HCT116 (cell line): Measurements from ENCODE around the gene GLRX3. TPM values are rescaled to one million over a fixed set of nuclear protein-coding genes. Genes with fewer than 3 reads are reported as not detected.

ENCODE experiments used
- ATAC-seq: fragments of 200-7000 bp; cut with Tn5 transposase; 2 replicates; pipeline ENCODE4 v1.9.1; 2020; ENCODE audit warnings: mild to moderate bottlenecking, moderate library complexity
- BruUV-seq: library from RNA; stranded (reverse); fragments of 400-500 nt; replicated peaks from 2 replicates; lab custom pipeline; 2021; lab: Mats Ljungman, UMichigan
- CTCF ChIA-PET: fragments of 300-600 bp; sonication (Branson Sonifier 250); formaldehyde crosslinking; loops from one replicate; lab custom pipeline; 2021; ENCODE audit warnings: antibody characterized with exemption; lab: Charles Lee
- POLR2A ChIA-PET: fragments of 300-600, 350-600 bp; sonication (Branson Sonifier 250); formaldehyde crosslinking; loops from one replicate; lab custom pipeline; 2021; ENCODE audit warnings: antibody characterized with exemption; lab: Charles Lee
- RAD21 ChIA-PET, 2 experiments: fragments of 300-600 bp; sonication (Branson Sonifier 250); formaldehyde crosslinking; loops; one replicate each; lab custom pipeline; 2023; ENCODE audit warnings: low total read pairs in 2 of 2; ENCODE audit not compliant: uncharacterized antibody in 2 of 2, unreplicated experiment in 2 of 2, low non-redundant PET in 1 of 2; lab: Charles Lee
- DNase-seq: peaks from one replicate; pipeline ENCODE4 v3.0.0-alpha.2; 2010; ENCODE audit warnings: low read depth, low spot score
- H2AFZ ChIP-seq: fragments of 200-600 bp; shearing (Covaris generic), sonication (generic); 2 replicates; pipeline ENCODE4 v1.6.1; 2017; ENCODE audit warnings: low read depth, mixed run types, mixed read lengths, antibody characterized with exemption, low read length; ENCODE audit not compliant: poor library complexity, severe bottlenecking
- H3K27ac ChIP-seq: 2 replicates; pipeline ENCODE4 v1.5.1; 2012; ENCODE audit warnings: low read depth, low read length
- H3K27me3 ChIP-seq: fragments of 200-600 bp; sonication (generic); 2 replicates; pipeline ENCODE4 v1.6.1; 2016; ENCODE audit warnings: mixed run types, low read length, mixed read lengths; ENCODE audit not compliant: insufficient read depth
- H3K36me3 ChIP-seq, 2 experiments: fragments of 200-500 bp in 1 of 2; fragments of 200-600 bp in 1 of 2; sonication (Bioruptor generic) in 1 of 2; sonication (generic) in 1 of 2; 2 replicates each; pipeline versions ENCODE4 v1.5.1 to v1.6.1; 2014 to 2016; ENCODE audit warnings: low read length in 2 of 2, inconsistent platforms in 1 of 2, mixed read lengths in 1 of 2, mixed run types in 1 of 2; ENCODE audit not compliant: insufficient read depth in 2 of 2, control insufficient read depth in 1 of 2
- H3K4me1 ChIP-seq, 2 experiments: fragments of 200-600 bp in 1 of 2; sonication (generic) in 1 of 2; 2 replicates each; pipeline versions ENCODE4 v1.5.1 to v1.6.1; 2012 to 2017; ENCODE audit warnings: low read length in 2 of 2, inconsistent platforms in 1 of 2, mild to moderate bottlenecking in 1 of 2, mixed read lengths in 1 of 2, mixed run types in 1 of 2, moderate library complexity in 1 of 2; ENCODE audit not compliant: insufficient read depth in 2 of 2, control insufficient read depth in 1 of 2
- H3K4me2 ChIP-seq: fragments of 200-600 bp; sonication (generic); 2 replicates; pipeline ENCODE4 v1.6.1; 2017; ENCODE audit warnings: mixed run types, low read length, mixed read lengths
- H3K4me3 ChIP-seq, 2 experiments: fragments of 200-600 bp in 1 of 2; sonication (generic) in 1 of 2; replicated peaks in 1 of 2; 2 replicates each; pipeline ENCODE4 v1.5.1; 2011 to 2016; ENCODE audit warnings: low read length in 2 of 2, control low read depth in 1 of 2, low read depth in 1 of 2, mild to moderate bottlenecking in 1 of 2, mixed read lengths in 1 of 2, mixed run types in 1 of 2
- H3K79me2 ChIP-seq: fragments of 200-600 bp; sonication (generic); 2 replicates; pipeline ENCODE4 v1.6.1; 2017; ENCODE audit warnings: mild to moderate bottlenecking, mixed run types, low read length, moderate library complexity, mixed read lengths; ENCODE audit not compliant: insufficient read depth
- H3K9ac ChIP-seq: fragments of 200-600 bp; sonication (generic); 2 replicates; pipeline ENCODE4 v1.6.1; 2016; ENCODE audit warnings: low read length, mixed read lengths
- H3K9me2 ChIP-seq: fragments of 200-600 bp; sonication (generic), shearing (Covaris generic); 2 replicates; pipeline ENCODE4 v1.6.1; 2017; ENCODE audit warnings: mixed run types, mild to moderate bottlenecking, moderate library complexity; ENCODE audit not compliant: insufficient read depth
- H3K9me3 ChIP-seq, 2 experiments: fragments of 200-500 bp in 1 of 2; fragments of 200-600 bp in 1 of 2; sonication (Bioruptor generic) in 1 of 2; sonication (generic) in 1 of 2; 2 replicates each; pipeline ENCODE4 v1.6.1; 2014 to 2017; ENCODE audit warnings: low read length in 2 of 2, mixed read lengths in 2 of 2, inconsistent platforms in 1 of 2, low read depth in 1 of 2, mild to moderate bottlenecking in 1 of 2, mixed run types in 1 of 2, moderate library complexity in 1 of 2; ENCODE audit not compliant: control insufficient read depth in 1 of 2, insufficient read depth in 1 of 2
- H4K20me1 ChIP-seq: fragments of 200-600 bp; sonication (generic), shearing (Covaris generic); 2 replicates; pipeline ENCODE4 v1.6.1; 2017; ENCODE audit warnings: mixed run types, mild to moderate bottlenecking, moderate library complexity; ENCODE audit not compliant: insufficient read depth
- CEBPB ChIP-seq: IDR thresholded peaks from 2 replicates; pipeline ENCODE4 v1.6.1; 2012; ENCODE audit warnings: low read depth
- EGR1 ChIP-seq: IDR thresholded peaks from 2 replicates; pipeline ENCODE4 v1.6.1; 2012; ENCODE audit warnings: low read depth
- EZH2 ChIP-seq: fragments of 200-600 bp; sonication (generic); IDR thresholded peaks from 2 replicates; pipeline ENCODE4 v1.6.1; 2017; ENCODE audit warnings: antibody characterized with exemption, mixed run types
- FOSL1 ChIP-seq: IDR thresholded peaks from 2 replicates; pipeline ENCODE4 v1.6.1; 2012; ENCODE audit warnings: low read depth
- POLR2A ChIP-seq: IDR thresholded peaks from 2 replicates; pipeline ENCODE4 v1.7.0; 2011; ENCODE audit warnings: borderline replicate concordance; ENCODE audit not compliant: insufficient read depth, insufficient read length; ENCODE audit errors: extremely low read depth
- SP1 ChIP-seq: IDR thresholded peaks from 2 replicates; pipeline ENCODE4 v1.6.1; 2012; ENCODE audit warnings: low read depth
- YY1 ChIP-seq: IDR thresholded peaks from 2 replicates; pipeline ENCODE4 v1.6.1; 2011; ENCODE audit warnings: low read length, low read depth, moderate library complexity, mild to moderate bottlenecking; ENCODE audit not compliant: insufficient replicate concordance; ENCODE audit errors: extremely low read depth
- intact Hi-C: fragments of 100-400 bp; cut with micrococcal nuclease; formaldehyde crosslinking; loops from 2 replicates; pipeline ENCODE4 v1.10.0; 2022
- total RNA-seq: library from RNA; stranded (reverse); gene quantifications from one replicate; pipeline ENCODE4 v1.2.1, GENCODE V29; 2021; ENCODE audit not compliant: unreplicated experiment
- TF ChIP-seq, protein P1 (sequence below): IDR thresholded peaks from 2 replicates; pipeline ENCODE4 v1.6.1; 2012
- TF ChIP-seq, protein P2 (sequence below): IDR thresholded peaks from 2 replicates; pipeline ENCODE4 v1.6.1; 2012; ENCODE audit warnings: low read depth
- TF ChIP-seq, protein P3 (sequence below), 3 experiments: fragments of 200-600 bp in 1 of 3; sonication (generic) in 1 of 3; IDR thresholded peaks in 2 of 3; conservative IDR thresholded peaks in 1 of 3; 2 replicates each; pipeline ENCODE4 v1.5.1; 2012 to 2017; ENCODE audit warnings: low read depth in 2 of 3, low read length in 2 of 3, antibody characterized with exemption in 1 of 3, borderline replicate concordance in 1 of 3, control low read depth in 1 of 3, mild to moderate bottlenecking in 1 of 3, mixed read lengths in 1 of 3, mixed run types in 1 of 3, moderate library complexity in 1 of 3; ENCODE audit not compliant: insufficient read depth in 1 of 3

The GLRX3 gene
- total RNA-seq, 1 experiment from 2014 or later, result 59.1 TPM

DNA sequence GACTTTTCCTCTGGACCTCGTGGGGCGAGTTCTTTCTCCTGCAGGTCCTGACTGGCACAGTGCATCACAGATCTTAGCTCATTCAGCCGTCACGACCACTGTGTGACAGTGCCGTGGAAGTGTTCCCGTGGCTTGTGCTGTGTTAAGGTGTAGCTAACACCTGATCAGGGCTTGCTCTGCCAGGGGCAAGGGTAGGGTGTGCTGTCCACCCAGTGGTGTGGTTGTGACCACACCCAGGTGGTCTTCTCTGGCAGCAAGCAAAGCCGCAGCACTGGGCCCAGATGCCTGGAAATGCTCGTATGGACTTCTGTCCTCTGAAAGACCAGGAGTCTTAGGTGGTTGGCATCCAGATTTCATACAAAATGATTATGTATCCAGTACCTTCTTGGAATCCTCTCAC is 86.2 kb downstream of the GLRX3 start:
- no peaks in the 10 kb centered on the region for H3K4me1 ChIP-seq
- H3K9me3 ChIP-seq, result no peaks in the 10 kb centered on the region
- H3K27ac ChIP-seq, result no peak overlapping the region
- no peaks in the 10 kb centered on the region for H3K36me3 ChIP-seq
- no peak for TF ChIP-seq FOSL1
- TF ChIP-seq EGR1, result no peak
- TF ChIP-seq, protein P1, sequence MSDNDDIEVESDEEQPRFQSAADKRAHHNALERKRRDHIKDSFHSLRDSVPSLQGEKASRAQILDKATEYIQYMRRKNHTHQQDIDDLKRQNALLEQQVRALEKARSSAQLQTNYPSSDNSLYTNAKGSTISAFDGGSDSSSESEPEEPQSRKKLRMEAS, result no peak
- no peak for TF ChIP-seq YY1
- no peak for TF ChIP-seq POLR2A
- TF ChIP-seq CEBPB, result no peak
- no peak for TF ChIP-seq EZH2
- TF ChIP-seq, protein P2, sequence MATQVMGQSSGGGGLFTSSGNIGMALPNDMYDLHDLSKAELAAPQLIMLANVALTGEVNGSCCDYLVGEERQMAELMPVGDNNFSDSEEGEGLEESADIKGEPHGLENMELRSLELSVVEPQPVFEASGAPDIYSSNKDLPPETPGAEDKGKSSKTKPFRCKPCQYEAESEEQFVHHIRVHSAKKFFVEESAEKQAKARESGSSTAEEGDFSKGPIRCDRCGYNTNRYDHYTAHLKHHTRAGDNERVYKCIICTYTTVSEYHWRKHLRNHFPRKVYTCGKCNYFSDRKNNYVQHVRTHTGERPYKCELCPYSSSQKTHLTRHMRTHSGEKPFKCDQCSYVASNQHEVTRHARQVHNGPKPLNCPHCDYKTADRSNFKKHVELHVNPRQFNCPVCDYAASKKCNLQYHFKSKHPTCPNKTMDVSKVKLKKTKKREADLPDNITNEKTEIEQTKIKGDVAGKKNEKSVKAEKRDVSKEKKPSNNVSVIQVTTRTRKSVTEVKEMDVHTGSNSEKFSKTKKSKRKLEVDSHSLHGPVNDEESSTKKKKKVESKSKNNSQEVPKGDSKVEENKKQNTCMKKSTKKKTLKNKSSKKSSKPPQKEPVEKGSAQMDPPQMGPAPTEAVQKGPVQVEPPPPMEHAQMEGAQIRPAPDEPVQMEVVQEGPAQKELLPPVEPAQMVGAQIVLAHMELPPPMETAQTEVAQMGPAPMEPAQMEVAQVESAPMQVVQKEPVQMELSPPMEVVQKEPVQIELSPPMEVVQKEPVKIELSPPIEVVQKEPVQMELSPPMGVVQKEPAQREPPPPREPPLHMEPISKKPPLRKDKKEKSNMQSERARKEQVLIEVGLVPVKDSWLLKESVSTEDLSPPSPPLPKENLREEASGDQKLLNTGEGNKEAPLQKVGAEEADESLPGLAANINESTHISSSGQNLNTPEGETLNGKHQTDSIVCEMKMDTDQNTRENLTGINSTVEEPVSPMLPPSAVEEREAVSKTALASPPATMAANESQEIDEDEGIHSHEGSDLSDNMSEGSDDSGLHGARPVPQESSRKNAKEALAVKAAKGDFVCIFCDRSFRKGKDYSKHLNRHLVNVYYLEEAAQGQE, result no peak
- TF ChIP-seq SP1, result no peak
- TF ChIP-seq, protein P3, sequence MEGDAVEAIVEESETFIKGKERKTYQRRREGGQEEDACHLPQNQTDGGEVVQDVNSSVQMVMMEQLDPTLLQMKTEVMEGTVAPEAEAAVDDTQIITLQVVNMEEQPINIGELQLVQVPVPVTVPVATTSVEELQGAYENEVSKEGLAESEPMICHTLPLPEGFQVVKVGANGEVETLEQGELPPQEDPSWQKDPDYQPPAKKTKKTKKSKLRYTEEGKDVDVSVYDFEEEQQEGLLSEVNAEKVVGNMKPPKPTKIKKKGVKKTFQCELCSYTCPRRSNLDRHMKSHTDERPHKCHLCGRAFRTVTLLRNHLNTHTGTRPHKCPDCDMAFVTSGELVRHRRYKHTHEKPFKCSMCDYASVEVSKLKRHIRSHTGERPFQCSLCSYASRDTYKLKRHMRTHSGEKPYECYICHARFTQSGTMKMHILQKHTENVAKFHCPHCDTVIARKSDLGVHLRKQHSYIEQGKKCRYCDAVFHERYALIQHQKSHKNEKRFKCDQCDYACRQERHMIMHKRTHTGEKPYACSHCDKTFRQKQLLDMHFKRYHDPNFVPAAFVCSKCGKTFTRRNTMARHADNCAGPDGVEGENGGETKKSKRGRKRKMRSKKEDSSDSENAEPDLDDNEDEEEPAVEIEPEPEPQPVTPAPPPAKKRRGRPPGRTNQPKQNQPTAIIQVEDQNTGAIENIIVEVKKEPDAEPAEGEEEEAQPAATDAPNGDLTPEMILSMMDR (IDR thresholded peaks at IDR 0.05 in 2 of 3, conservative IDR thresholded peaks at IDR 0.05 in 1 of 3; ENCODE audit: borderline replicate concordance in 1 of 3, insufficient read depth in 1 of 3, low read depth in 2 of 3, low read length in 2 of 3), result no peak
- BruUV-seq, result no TSS peak
- ATAC-seq (no peak), DNase-seq (no peak)
- CTCF ChIA-PET, result no interaction called here
- no peak overlapping the region for H3K4me2 ChIP-seq
- no peaks in the 10 kb centered on the region for H4K20me1 ChIP-seq
- RAD21 ChIA-PET, result no interaction called here
- POLR2A ChIA-PET, result no interaction called here
- no peaks in the 10 kb centered on the region for H3K79me2 ChIP-seq
- no peak overlapping the region for H3K4me3 ChIP-seq
- H3K27me3 ChIP-seq, result no peaks in the 10 kb centered on the region
- H3K9ac ChIP-seq, result no peak overlapping the region
- H2AFZ ChIP-seq, result no peak overlapping the region
- intact Hi-C loops, result no loop called here
- no peaks in the 10 kb centered on the region for H3K9me2 ChIP-seq
